NB4 (cell line): ENCODE measurements around the gene DBH.

ENCODE experiments used
- DNase-seq: peaks from one replicate; pipeline ENCODE4 v3.0.0; 2010; ENCODE audit warnings: low read depth
- H3K4me3 ChIP-seq: one replicate; pipeline ENCODE4 v1.5.1; 2011; ENCODE audit warnings: mild to moderate bottlenecking, low read depth, low read length, moderate library complexity
- CTCF ChIP-seq: IDR thresholded peaks from one replicate; pipeline ENCODE4 v1.5.1; 2012; ENCODE audit warnings: low read depth, low read length
- MAX ChIP-seq: IDR thresholded peaks from 2 replicates; pipeline ENCODE4 v1.6.1; 2011; ENCODE audit warnings: low read depth, low read length
- MYC ChIP-seq: IDR thresholded peaks from 2 replicates; pipeline ENCODE4 v1.6.1; 2011; ENCODE audit warnings: low read depth, low read length
- POLR2A ChIP-seq: IDR thresholded peaks from 2 replicates; pipeline ENCODE4 v1.6.1; 2011; ENCODE audit warnings: mild to moderate bottlenecking; ENCODE audit not compliant: insufficient read length; ENCODE audit errors: extremely low read depth

DBH gene

GRCh38 chr9:133613432-133613831, 22.7 kb upstream of the DBH start:
- no peak for DNase-seq
- TF ChIP-seq CTCF: no peak
- TF ChIP-seq MYC: no peak
- no peak for TF ChIP-seq POLR2A
- TF ChIP-seq MAX: no peak
- H3K4me3 ChIP-seq: no peak overlapping the region

- H3K4me3 ChIP-seq: no peak overlapping the region
- no peak for TF ChIP-seq MAX
- TF ChIP-seq CTCF: no peak
- TF ChIP-seq MYC: no peak
- TF ChIP-seq POLR2A: no peak
- DNase-seq: no peak
These were observed 22.1 kb upstream of the DBH start for GRCh38 chr9:133614056-133614455.

GRCh38 chr9:133614678-133615077, 21.5 kb upstream of the DBH start:
- TF ChIP-seq MAX (no peak), MYC (no peak), POLR2A (no peak), CTCF (no peak)
- no peak for DNase-seq
- no peak overlapping the region for H3K4me3 ChIP-seq

GRCh38 chr9:133615186-133615585, 21.0 kb upstream of the DBH start:
- H3K4me3 ChIP-seq: no peak overlapping the region
- DNase-seq: no peak
- no peak for TF ChIP-seq MAX
- no peak for TF ChIP-seq CTCF
- no peak for TF ChIP-seq MYC
- TF ChIP-seq POLR2A: no peak

- no peak for DNase-seq
- H3K4me3 ChIP-seq: no peak overlapping the region
- no peak for TF ChIP-seq MYC
- no peak for TF ChIP-seq POLR2A
- no peak for TF ChIP-seq CTCF
- TF ChIP-seq MAX: no peak
These were observed 20.5 kb upstream of the DBH start for GRCh38 chr9:133615606-133616188.
